ENCODE measurements around the gene ZNF792. TPM values are rescaled to one million over a fixed set of nuclear protein-coding genes. Genes with fewer than 3 reads are reported as not detected.

The ZNF792 gene
- total and polyA plus RNA-seq, 5 donors from 2014 or later, result 15.5 to 24.7 (median 19.5) TPM

- Histone ChIP-seq H3K36me3 (ENCODE audit: control insufficient read depth, insufficient read depth, low read length) (no peaks in the 10 kb centered on the region), H3K4me3 (ENCODE audit: low read depth, low read length) (no peak overlapping the region), H3K27me3 (ENCODE audit: control insufficient read depth, insufficient read depth, low read length) (no peaks in the 10 kb centered on the region), H3K27ac (ENCODE audit: insufficient read depth, low read length, poor library complexity, severe bottlenecking) (no peak overlapping the region), H3K9me3 (ENCODE audit: control insufficient read depth in 2 of 2, low read length in 2 of 2) (no peaks in the 10 kb centered on the region), H3K4me1 (ENCODE audit: control insufficient read depth, insufficient read depth, low read length, poor library complexity, severe bottlenecking) (peaks cover 10% of the 10 kb centered on the region)
- Mint-ChIP-seq H3K4me1 (peaks cover 0 to 32% (median 8%) of the 10 kb centered on the region in 4 donors), H3K27me3 (peaks cover 5% of the 10 kb centered on the region), H3K4me3 (no peak overlapping the region), H3K36me3 (no peaks in the 10 kb centered on the region), H3K27ac (peak overlapping the region in 1 of 3 donors; percentile 56), H3K9me3 (peaks cover 0 to 1% (median 0%) of the 10 kb centered on the region in 7 donors)
- DNase-seq (no peak), ATAC-seq (ENCODE audit: low read depth in 2 of 2) (no peak)
Measured at GRCh38 chr19:34988119-34988518, 24.1 kb upstream of the ZNF792 start.

- Mint-ChIP-seq H3K4me3 (peak overlapping the region in 2 of 4 donors; percentile 26 to 39), H3K9me3 (peaks cover 0 to 1% (median 0%) of the 10 kb centered on the region in 7 donors), H3K4me1 (peaks cover 0 to 28% (median 7%) of the 10 kb centered on the region in 4 donors), H3K27ac (peak overlapping the region; percentile 33 to 64 (median 39)), H3K36me3 (no peaks in the 10 kb centered on the region), H3K27me3 (peaks cover 9% of the 10 kb centered on the region)
- Histone ChIP-seq H3K27ac (ENCODE audit: insufficient read depth, low read length, poor library complexity, severe bottlenecking) (peak overlapping the region; percentile 23), H3K36me3 (ENCODE audit: control insufficient read depth, insufficient read depth, low read length) (no peaks in the 10 kb centered on the region), H3K4me1 (ENCODE audit: control insufficient read depth, insufficient read depth, low read length, poor library complexity, severe bottlenecking) (peaks cover 10% of the 10 kb centered on the region), H3K27me3 (ENCODE audit: control insufficient read depth, insufficient read depth, low read length) (no peaks in the 10 kb centered on the region), H3K9me3 (ENCODE audit: control insufficient read depth in 2 of 2, low read length in 2 of 2) (no peaks in the 10 kb centered on the region), H3K4me3 (ENCODE audit: low read depth, low read length) (peak overlapping the region; percentile 35)
- DNase-seq (peak in 1 of 3 donors; percentile 55), ATAC-seq (ENCODE audit: low read depth in 2 of 2) (peak; percentile 61 to 62)
Measured at GRCh38 chr19:34985249-34986022, 21.4 kb upstream of the ZNF792 start.

GRCh38 chr19:34984287-34984686, 20.3 kb upstream of the ZNF792 start:
- Mint-ChIP-seq H3K36me3 (no peaks in the 10 kb centered on the region), H3K9me3 (peaks cover 0 to 1% (median 0%) of the 10 kb centered on the region in 7 donors), H3K27ac (no peak overlapping the region), H3K4me3 (no peak overlapping the region), H3K27me3 (peaks cover 9% of the 10 kb centered on the region), H3K4me1 (peaks cover 0 to 22% (median 6%) of the 10 kb centered on the region in 4 donors)
- ATAC-seq (ENCODE audit: low read depth in 2 of 2) (no peak), DNase-seq (no peak)
- H3K4me3 ChIP-seq (ENCODE audit: low read depth, low read length), result no peak overlapping the region
- H3K36me3 ChIP-seq (ENCODE audit: control insufficient read depth, insufficient read depth, low read length), result no peaks in the 10 kb centered on the region
- no peaks in the 10 kb centered on the region for H3K27me3 ChIP-seq (ENCODE audit: control insufficient read depth, insufficient read depth, low read length)
- H3K4me1 ChIP-seq (ENCODE audit: control insufficient read depth, insufficient read depth, low read length, poor library complexity, severe bottlenecking), result peaks cover 10% of the 10 kb centered on the region
- no peaks in the 10 kb centered on the region for H3K9me3 ChIP-seq (ENCODE audit: control insufficient read depth in 2 of 2, low read length in 2 of 2)
- H3K27ac ChIP-seq (ENCODE audit: insufficient read depth, low read length, poor library complexity, severe bottlenecking), result no peak overlapping the region

GRCh38 chr19:34983786-34984185, 19.8 kb upstream of the ZNF792 start:
- H3K9me3 ChIP-seq (ENCODE audit: control insufficient read depth in 2 of 2, low read length in 2 of 2), result no peaks in the 10 kb centered on the region
- Mint-ChIP-seq H3K27ac (no peak overlapping the region), H3K9me3 (peaks cover 0 to 1% (median 0%) of the 10 kb centered on the region in 7 donors), H3K36me3 (peaks cover 3% of the 10 kb centered on the region), H3K4me1 (peaks cover 0 to 20% (median 6%) of the 10 kb centered on the region in 4 donors), H3K27me3 (peaks cover 9% of the 10 kb centered on the region), H3K4me3 (no peak overlapping the region)
- ATAC-seq (ENCODE audit: low read depth in 2 of 2), result no peak
- H3K27ac ChIP-seq (ENCODE audit: insufficient read depth, low read length, poor library complexity, severe bottlenecking), result no peak overlapping the region
- H3K27me3 ChIP-seq (ENCODE audit: control insufficient read depth, insufficient read depth, low read length), result no peaks in the 10 kb centered on the region
- peaks cover 10% of the 10 kb centered on the region for H3K4me1 ChIP-seq (ENCODE audit: control insufficient read depth, insufficient read depth, low read length, poor library complexity, severe bottlenecking)
- no peak for DNase-seq
- no peaks in the 10 kb centered on the region for H3K36me3 ChIP-seq (ENCODE audit: control insufficient read depth, insufficient read depth, low read length)
- H3K4me3 ChIP-seq (ENCODE audit: low read depth, low read length), result no peak overlapping the region

GRCh38 chr19:34982275-34982674, 18.2 kb upstream of the ZNF792 start:
- peak overlapping the region in 1 of 3 donors; percentile 94 for H3K27ac Mint-ChIP-seq
- H3K4me1 Mint-ChIP-seq, result peaks cover 0 to 14% (median 6%) of the 10 kb centered on the region in 4 donors
- H3K36me3 ChIP-seq (ENCODE audit: control insufficient read depth, insufficient read depth, low read length), result no peaks in the 10 kb centered on the region
- no peak overlapping the region for H3K27ac ChIP-seq (ENCODE audit: insufficient read depth, low read length, poor library complexity, severe bottlenecking)
- DNase-seq (no peak), ATAC-seq (ENCODE audit: low read depth in 2 of 2) (no peak)
- no peak overlapping the region for H3K4me3 ChIP-seq (ENCODE audit: low read depth, low read length)
- H3K27me3 Mint-ChIP-seq, result peaks cover 4% of the 10 kb centered on the region
- H3K9me3 Mint-ChIP-seq, result peaks cover 0 to 1% (median 0%) of the 10 kb centered on the region in 7 donors
- no peaks in the 10 kb centered on the region for H3K9me3 ChIP-seq (ENCODE audit: control insufficient read depth in 2 of 2, low read length in 2 of 2)
- H3K4me1 ChIP-seq (ENCODE audit: control insufficient read depth, insufficient read depth, low read length, poor library complexity, severe bottlenecking), result peaks cover 10% of the 10 kb centered on the region
- peaks cover 3% of the 10 kb centered on the region for H3K36me3 Mint-ChIP-seq
- H3K4me3 Mint-ChIP-seq, result no peak overlapping the region
- no peaks in the 10 kb centered on the region for H3K27me3 ChIP-seq (ENCODE audit: control insufficient read depth, insufficient read depth, low read length)

- Mint-ChIP-seq H3K4me3 (no peak overlapping the region), H3K36me3 (peaks cover 3% of the 10 kb centered on the region), H3K4me1 (peaks cover 0 to 12% (median 1%) of the 10 kb centered on the region in 4 donors), H3K9me3 (peaks cover 0 to 3% (median 0%) of the 10 kb centered on the region in 7 donors), H3K27ac (no peak overlapping the region), H3K27me3 (peaks cover 4% of the 10 kb centered on the region)
- H3K27me3 ChIP-seq (ENCODE audit: control insufficient read depth, insufficient read depth, low read length), result no peaks in the 10 kb centered on the region
- peaks cover 0 to 3% of the 10 kb centered on the region in 2 experiments for H3K9me3 ChIP-seq (ENCODE audit: control insufficient read depth in 2 of 2, low read length in 2 of 2)
- H3K27ac ChIP-seq (ENCODE audit: insufficient read depth, low read length, poor library complexity, severe bottlenecking), result no peak overlapping the region
- H3K36me3 ChIP-seq (ENCODE audit: control insufficient read depth, insufficient read depth, low read length), result no peaks in the 10 kb centered on the region
- no peak for DNase-seq
- peaks cover under 1% of the 10 kb centered on the region for H3K4me1 ChIP-seq (ENCODE audit: control insufficient read depth, insufficient read depth, low read length, poor library complexity, severe bottlenecking)
- no peak overlapping the region for H3K4me3 ChIP-seq (ENCODE audit: low read depth, low read length)
- no peak for ATAC-seq (ENCODE audit: low read depth in 2 of 2)
Measured at GRCh38 chr19:34979819-34980640, 16.0 kb upstream of the ZNF792 start.

GRCh38 chr19:34976611-34977010, 12.6 kb upstream of the ZNF792 start:
- DNase-seq (no peak), ATAC-seq (ENCODE audit: low read depth in 2 of 2) (no peak)
- no peaks in the 10 kb centered on the region for H3K27me3 ChIP-seq (ENCODE audit: control insufficient read depth, insufficient read depth, low read length)
- H3K4me1 ChIP-seq (ENCODE audit: control insufficient read depth, insufficient read depth, low read length, poor library complexity, severe bottlenecking), result peaks cover 15% of the 10 kb centered on the region
- H3K27me3 Mint-ChIP-seq, result peaks cover 16% of the 10 kb centered on the region
- peaks cover 0 to 3% (median 0%) of the 10 kb centered on the region in 7 donors for H3K9me3 Mint-ChIP-seq
- H3K4me1 Mint-ChIP-seq, result peaks cover 6 to 30% (median 13%) of the 10 kb centered on the region in 4 donors
- H3K4me3 ChIP-seq (ENCODE audit: low read depth, low read length), result no peak overlapping the region
- H3K27ac ChIP-seq (ENCODE audit: insufficient read depth, low read length, poor library complexity, severe bottlenecking), result no peak overlapping the region
- H3K9me3 ChIP-seq (ENCODE audit: control insufficient read depth in 2 of 2, low read length in 2 of 2), result peaks cover 0 to 3% of the 10 kb centered on the region in 2 experiments
- peaks cover 3% of the 10 kb centered on the region for H3K36me3 Mint-ChIP-seq
- no peaks in the 10 kb centered on the region for H3K36me3 ChIP-seq (ENCODE audit: control insufficient read depth, insufficient read depth, low read length)
- H3K4me3 Mint-ChIP-seq, result peak overlapping the region in 1 of 4 donors; percentile 68
- peak overlapping the region in 1 of 3 donors; percentile 41 for H3K27ac Mint-ChIP-seq

All from CD4-positive, CD25-positive, alpha-beta regulatory T cell (primary cell).